ENCODE measurements around the gene STN1.
A peak's percentile ranks its signal among the peaks of the same experiment; 100 is the strongest.

Gene STN1

DNA sequence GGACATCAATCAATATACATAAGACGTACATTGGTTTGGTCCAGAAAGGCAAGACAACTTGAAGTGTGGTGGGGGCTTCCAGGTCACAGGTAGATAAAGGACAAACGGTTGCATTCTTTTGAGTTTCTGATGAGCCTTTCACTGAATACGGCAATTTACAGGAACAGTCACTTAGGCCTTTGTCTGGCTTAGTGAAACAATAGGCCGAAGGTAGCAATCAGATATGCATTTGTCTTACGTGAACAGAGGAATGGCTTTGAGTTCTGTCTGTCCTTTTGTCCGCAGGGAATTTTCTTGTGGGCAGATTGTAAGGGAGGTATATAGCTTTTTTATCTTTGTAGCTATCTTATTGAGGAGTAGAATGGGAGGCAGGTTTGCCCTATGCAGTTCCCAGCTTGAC lies 10.8 kb upstream of the STN1 start:
- no peak for DNase-seq

GRCh38 chr10:103926722-103927319 lies 8.8 kb upstream of the STN1 start:
- DNase-seq = peak; percentile 22

GRCh38 chr10:103925591-103925990 lies 7.6 kb upstream of the STN1 start:
- DNase-seq = no peak

- DNase-seq = no peak
Measured at GRCh38 chr10:103923502-103923901, 5.5 kb upstream of the STN1 start.

- no peak for DNase-seq
Measured at GRCh38 chr10:103922659-103923058, 4.7 kb upstream of the STN1 start.

- no peak for DNase-seq
Measured at GRCh38 chr10:103921750-103922195, 3.8 kb upstream of the STN1 start.

DNA sequence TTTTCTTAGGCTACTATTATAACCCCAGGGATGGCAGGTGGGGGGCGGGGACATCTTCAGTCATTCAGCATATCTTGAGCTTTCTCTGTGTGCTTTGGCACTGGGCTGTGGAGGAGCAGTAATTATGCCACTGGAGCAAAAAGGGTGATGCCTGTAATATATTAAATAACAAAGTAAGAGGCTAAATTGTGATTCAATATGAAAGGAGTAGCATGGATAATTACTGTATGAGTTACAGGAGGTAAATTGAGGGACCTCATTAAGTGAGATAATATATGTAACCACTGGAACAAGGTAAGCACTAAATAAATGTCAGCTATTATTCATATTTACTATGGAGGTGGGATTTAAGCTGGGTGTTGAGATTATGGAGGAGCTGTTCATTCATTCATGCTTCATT lies 3.3 kb upstream of the STN1 start:
- DNase-seq = no peak

- no peak for DNase-seq
Measured at GRCh38 chr10:103919648-103920025, 1.7 kb upstream of the STN1 start.

DNA sequence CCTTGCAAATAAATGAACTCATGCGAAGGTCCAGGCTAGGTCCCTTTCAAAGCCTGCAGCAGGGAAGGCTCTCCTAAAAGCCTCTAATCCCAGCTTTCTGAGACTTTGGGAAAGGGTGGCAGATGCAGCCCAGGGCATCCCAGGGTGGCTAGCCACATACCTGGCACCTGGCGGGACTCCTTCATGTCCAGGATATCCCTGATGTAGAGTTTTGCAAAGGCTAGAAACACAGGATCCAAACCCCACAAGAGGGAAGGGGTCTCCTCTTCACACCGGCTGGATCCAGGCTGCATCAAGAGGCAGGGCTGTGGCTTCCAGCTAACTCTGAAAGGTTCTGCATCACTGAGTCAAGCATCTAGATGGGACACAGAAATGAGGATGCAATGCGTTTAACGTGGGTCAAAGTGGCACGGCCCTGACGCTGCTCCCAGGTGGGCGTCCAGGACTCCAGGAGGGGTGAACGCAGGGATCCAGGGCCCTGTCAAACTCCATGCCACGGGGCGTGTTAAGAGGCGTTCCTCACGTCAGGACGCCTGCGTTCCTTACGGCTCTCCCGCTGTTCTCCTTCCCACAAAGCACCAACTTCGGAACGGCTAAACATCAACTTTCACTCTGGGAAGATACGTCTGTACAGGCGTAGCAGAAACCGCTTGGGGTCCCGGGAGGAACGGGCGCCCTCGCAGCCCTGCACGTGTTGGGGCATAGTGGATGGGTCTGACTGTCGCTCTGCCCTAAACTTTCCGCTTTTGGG lies 507 bp downstream of the STN1 start:
- DNase-seq = no peak

DNA sequence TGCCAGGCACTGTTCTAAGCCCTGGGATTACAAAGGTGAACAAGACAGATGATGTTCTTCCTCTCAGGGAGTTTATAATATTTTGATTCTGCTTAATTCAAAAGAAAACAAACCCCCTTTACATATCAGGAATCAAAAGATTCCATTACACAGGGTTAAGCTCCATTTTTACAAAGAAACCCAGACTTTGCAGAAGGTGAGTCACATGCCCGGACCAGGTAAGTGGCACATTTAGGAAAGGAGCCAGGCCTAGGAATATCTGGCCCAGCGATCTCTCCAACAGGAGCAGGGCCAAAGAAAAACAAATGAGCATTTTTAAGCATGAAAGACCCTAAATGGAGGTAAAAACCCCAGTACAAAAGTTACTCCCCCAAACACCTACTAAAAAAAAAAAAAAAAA lies 1.1 kb downstream of the STN1 start:
- DNase-seq = no peak

DNA sequence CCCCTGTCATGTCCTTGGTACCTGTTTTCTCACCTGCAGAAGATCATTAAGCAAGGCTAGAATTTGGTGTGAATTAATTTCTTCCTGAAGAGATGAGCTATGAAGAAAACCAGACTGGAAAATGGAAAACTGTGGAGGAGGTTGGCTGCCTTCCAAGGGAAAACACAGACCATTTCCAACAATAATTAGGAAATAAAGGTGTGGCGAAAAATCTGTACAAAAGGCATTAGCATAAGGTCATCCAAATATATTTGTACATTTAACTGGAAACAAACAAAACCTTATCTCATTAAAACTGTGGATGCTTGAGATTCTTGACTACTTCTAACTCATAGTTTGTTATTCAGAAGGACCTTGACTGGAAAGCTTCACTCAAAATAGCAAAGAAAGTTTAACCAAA lies 1.7 kb downstream of the STN1 start:
- DNase-seq = no peak

GRCh38 chr10:103915796-103916195 lies 2.2 kb downstream of the STN1 start:
- no peak for DNase-seq

DNA sequence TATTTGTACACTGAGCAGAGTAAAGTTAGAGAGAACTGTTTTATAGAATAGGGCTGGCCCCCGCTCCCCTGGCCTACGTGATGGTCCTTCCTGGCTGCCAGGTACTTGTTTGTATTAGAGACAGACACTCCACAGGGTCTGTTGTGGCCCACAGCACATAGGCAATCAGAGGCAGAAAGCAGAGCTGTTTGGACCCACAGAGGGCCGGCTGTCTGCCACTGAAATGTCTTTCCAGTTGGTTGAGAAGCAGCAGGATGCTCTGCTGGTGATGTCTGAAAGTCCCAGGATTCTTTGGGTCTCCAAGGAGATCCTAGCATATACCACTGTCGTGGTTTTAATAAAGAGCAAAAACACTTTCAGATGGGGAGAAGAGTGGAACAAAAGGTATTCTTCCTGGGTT lies 5.2 kb downstream of the STN1 start:
- DNase-seq = no peak

DNA sequence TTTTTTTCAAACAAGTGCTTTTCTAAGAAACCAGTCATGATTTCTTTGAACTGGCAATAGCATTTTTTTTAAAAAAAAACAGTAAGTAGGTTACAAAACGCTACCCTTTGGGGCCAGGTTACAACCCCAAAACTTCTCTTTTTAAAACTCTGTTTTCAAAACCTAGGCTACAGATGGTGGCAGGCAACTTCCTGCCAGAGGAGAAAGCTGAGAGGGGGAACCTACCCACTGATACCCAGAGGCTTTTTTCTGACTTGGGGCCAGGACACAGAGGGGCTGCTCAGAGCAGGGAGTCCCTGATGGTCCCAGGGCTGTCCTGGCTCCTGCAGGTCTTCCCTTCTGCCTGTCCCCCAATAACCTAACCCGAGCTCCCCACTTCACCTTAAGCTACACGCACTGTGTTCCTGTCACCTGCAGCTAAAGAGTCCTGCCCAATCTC lies 6.9 kb downstream of the STN1 start:
- DNase-seq = no peak

GRCh38 chr10:103910442-103911012 lies 7.5 kb downstream of the STN1 start:
- DNase-seq = no peak

GRCh38 chr10:103905441-103905840 lies 12.5 kb downstream of the STN1 start:
- DNase-seq = peak; percentile 24

DNA sequence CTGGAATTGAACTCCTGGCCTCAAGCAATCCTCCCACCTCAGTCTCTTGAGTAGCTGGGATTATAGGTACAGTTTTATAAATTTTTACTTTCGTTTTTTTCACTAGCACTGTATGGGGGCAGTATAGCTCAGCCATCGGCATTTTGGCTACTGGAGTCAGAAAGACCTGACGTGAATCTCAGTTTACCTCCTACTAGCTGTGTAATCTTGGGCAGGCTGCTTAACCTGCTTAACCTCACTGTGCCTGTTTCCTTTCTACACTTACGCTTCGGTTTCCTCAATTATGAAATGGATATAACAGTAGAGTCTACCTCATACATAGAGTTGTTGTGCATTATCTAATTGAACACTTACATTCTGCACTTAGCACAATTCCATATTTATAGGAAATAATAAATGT lies 16.7 kb downstream of the STN1 start:
- DNase-seq = no peak

DNA sequence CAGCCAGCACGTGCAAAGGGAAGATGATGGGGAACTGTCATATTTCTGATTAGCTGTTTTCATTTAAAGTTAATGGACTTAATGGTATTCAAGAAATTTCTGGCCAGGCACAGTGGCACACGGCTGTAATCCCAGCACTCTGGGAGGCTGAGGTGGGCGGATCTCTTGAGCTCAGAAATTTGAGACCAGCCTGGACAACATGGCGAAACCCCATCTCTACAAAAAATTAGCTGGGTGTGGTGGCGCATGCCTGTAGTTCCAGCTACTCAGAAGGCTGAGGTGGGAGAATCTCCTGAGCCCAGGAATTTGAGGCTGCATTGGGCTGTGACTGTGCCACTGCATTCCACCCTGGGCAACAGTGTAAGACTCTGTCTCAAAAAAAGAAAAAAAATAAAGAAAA lies 18.7 kb downstream of the STN1 start:
- DNase-seq = no peak

DNA sequence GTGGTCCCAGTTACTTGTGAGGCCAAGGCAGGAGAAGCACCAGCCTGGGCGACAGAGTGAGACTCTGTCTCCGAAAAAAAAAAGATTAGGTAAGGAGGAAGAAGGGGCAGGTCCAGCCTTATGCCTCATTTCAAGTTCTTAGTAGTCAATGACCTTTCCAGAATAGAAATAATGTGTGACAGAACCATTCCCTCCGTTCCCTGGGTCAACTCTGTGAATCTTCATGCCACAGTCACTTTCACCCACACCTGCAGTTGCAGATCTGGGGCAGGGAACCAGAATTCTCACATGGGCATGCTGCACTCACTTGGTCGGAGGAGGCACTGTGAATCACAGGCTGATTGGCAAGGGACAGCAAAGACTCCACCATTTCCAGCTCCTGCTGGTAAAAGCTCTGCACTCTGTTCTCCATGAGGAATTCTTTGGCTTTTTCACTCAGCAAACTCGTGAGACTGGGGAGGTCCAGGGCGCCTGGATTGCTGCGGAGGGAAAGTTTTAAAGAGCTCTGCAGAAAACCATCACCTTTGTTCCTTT lies 20.7 kb downstream of the STN1 start:
- DNase-seq = no peak

DNA sequence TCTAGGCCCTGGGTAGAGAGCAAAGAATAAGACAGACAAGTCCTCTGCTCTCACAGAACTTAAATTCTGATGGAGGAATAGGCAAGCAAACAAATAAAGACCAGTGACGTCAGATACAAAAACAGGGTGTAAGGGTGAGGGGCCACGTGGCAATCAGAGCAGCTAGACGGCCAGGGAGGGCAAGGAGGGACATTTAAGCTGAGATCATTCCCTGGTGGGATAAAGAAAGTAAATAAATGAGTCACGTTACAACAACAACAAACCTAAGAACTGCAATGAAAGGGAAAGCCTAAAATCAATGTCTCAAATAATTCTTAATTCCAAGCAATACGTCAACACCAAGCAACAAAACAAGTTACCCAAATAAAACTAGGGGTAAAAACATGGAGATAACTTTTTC lies 21.8 kb downstream of the STN1 start:
- DNase-seq = no peak

- DNase-seq = peak; percentile 60
Measured at GRCh38 chr10:103895411-103896186, 22.4 kb downstream of the STN1 start.

DNA sequence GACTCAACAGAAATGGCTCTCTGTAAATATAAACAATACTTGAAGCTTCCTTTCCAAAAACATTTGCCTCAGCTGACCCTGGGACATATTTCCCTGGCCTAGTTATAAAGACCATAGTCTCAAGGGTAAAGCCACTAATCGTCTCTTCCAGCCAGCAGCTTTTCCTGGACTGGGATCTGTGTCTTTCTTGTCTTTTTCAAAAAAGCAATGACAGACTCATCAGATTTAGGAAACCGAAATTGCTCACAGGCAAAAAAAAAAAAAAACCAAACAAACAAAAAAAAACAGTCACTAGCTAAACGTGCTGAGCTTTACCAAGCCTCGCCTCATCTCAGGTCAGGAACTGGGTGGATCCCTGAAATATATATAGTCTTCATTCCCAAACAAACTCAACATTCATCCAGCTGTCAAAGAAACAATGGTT lies 23.5 kb downstream of the STN1 start:
- no peak for DNase-seq

GRCh38 chr10:103893817-103894216 lies 24.2 kb downstream of the STN1 start:
- DNase-seq = no peak

All from NCI-H446 treated with DMSO at 0.1 percent for 48 hours (cell line).